Testis (tissue), 3 donors: Measurements from ENCODE around the gene CUX1. TPM values are rescaled to one million over a fixed set of nuclear protein-coding genes. Genes with fewer than 3 reads are reported as not detected.
"Not testable (repeated sequence)": the region's sequence is repeated elsewhere in the genome, so short reads cannot be mapped to it uniquely, and the experiment has no call there.

Experiments used
- DNase-seq: peaks from one replicate; pipeline ENCODE4 v3.0.0-alpha.2; 2019
- H3K27ac ChIP-seq, 2 donors: fragments of 200-600 bp; sonication (generic); one replicate each; pipeline ENCODE4 v1.5.1; 2019
- H3K27me3 ChIP-seq: fragments of 200-600 bp; sonication (generic); one replicate; pipeline ENCODE4 v1.5.1; 2019
- H3K36me3 ChIP-seq: fragments of 200-600 bp; sonication (generic); one replicate; pipeline ENCODE4 v1.5.1; 2017; ENCODE audit warnings: low read depth; ENCODE audit errors: missing control alignments
- H3K4me1 ChIP-seq: fragments of 200-600 bp; sonication (generic); one replicate; pipeline ENCODE4 v1.5.1; 2019
- H3K4me3 ChIP-seq, 2 donors: fragments of 200-600 bp; sonication (generic); one replicate each; pipeline ENCODE4 v1.5.1; 2017 to 2019
- H3K9me3 ChIP-seq: fragments of 200-600 bp; sonication (generic); one replicate; pipeline ENCODE4 v1.5.1; 2017
- POLR2A ChIP-seq: fragments of 450-650 bp; IDR thresholded peaks from one replicate; pipeline ENCODE4 v1.6.1; 2017; ENCODE audit warnings: antibody characterized with exemption, mild to moderate bottlenecking, moderate library complexity
- WGBS, 2 donors: methylation state at CpG; one replicate each; pipeline ENCODE4 v1.1.5; 2018; 5-methylcytosine and 5-hydroxymethylcytosine counted together
- intact Hi-C: fragments of 100-400 bp; cut with DNase I; formaldehyde crosslinking; loops from one replicate; pipeline ENCODE4 v1.15.1; 2023; ENCODE audit warnings: low total_unique reads
- polyA plus RNA-seq: library from polyadenylated mRNA; stranded (reverse); fragments of 350-450 nt; fragmentation: Illumina TruSeq; extraction: RNeasy Lipid Tissue Mini Kit (QIAGEN cat#74804); gene quantifications from one replicate; pipeline ENCODE4 v1.2.3, GENCODE V29; 2014; ENCODE audit warnings: low read depth, low replicate concordance; ENCODE audit not compliant: insufficient read depth
- total RNA-seq, 2 donors: library from RNA; depleted of rRNA; stranded (reverse); fragments of >200 nt; gene quantifications; one replicate each; pipeline ENCODE4 v1.2.3, GENCODE V29; 2016
- TF ChIP-seq, protein P1 (sequence below), 3 experiments: fragments of 450-650 bp in 2 of 3; fragments of 200-600 bp in 1 of 3; sonication (generic) in 1 of 3; IDR thresholded peaks; one replicate each; pipeline ENCODE4 v1.5.1; 2016 to 2019; ENCODE audit warnings: antibody characterized with exemption in 3 of 3, mild to moderate bottlenecking in 2 of 3, moderate library complexity in 1 of 3

Gene CUX1
- total and polyA plus RNA-seq, 3 donors from 2014 or later = 30.8 to 46.3 (median 43.1) TPM

DNA sequence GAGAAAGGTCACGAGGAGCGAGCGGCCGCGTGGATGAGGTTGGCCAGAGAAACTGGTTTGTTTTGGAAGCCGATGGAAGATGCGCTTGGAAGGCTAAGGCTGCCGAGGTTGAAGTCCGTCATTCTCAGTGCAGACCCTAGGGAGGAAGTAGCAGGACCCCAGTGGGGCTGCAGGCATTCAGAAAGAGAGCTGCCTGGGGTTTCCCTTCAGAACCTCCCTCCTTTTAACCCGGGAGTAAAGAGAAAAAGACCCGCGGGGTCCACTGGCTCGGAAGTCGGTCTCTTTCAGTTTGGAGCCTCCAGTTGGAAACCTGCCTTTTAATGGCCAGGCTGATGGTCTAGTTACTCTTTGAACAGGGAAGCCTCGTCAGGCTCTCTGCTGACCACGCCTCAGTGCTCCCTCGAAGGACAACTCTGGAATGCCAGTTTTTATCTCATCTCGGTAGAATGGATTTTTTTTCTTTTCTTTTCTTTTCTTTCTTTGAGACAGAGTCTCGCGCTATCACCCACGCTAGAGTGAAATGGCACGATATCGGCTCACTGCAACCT, 188.6 kb downstream of the CUX1 start:
- Histone ChIP-seq H3K4me1 (no peaks in the 10 kb centered on the region), H3K4me3 (no peak overlapping the region), H3K27ac (no peak overlapping the region), H3K27me3 (no peaks in the 10 kb centered on the region), H3K9me3 (no peaks in the 10 kb centered on the region), H3K36me3 (no peaks in the 10 kb centered on the region)
- TF ChIP-seq POLR2A = no peak
- TF ChIP-seq, protein P1, sequence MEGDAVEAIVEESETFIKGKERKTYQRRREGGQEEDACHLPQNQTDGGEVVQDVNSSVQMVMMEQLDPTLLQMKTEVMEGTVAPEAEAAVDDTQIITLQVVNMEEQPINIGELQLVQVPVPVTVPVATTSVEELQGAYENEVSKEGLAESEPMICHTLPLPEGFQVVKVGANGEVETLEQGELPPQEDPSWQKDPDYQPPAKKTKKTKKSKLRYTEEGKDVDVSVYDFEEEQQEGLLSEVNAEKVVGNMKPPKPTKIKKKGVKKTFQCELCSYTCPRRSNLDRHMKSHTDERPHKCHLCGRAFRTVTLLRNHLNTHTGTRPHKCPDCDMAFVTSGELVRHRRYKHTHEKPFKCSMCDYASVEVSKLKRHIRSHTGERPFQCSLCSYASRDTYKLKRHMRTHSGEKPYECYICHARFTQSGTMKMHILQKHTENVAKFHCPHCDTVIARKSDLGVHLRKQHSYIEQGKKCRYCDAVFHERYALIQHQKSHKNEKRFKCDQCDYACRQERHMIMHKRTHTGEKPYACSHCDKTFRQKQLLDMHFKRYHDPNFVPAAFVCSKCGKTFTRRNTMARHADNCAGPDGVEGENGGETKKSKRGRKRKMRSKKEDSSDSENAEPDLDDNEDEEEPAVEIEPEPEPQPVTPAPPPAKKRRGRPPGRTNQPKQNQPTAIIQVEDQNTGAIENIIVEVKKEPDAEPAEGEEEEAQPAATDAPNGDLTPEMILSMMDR (IDR thresholded peaks at IDR 0.05) = no peak
- intact Hi-C loops = no loop called here
- 91 to 95% methylated on average over 23 of the region's 23 CpGs for WGBS, 2 donors
- DNase-seq = no peak

DNA sequence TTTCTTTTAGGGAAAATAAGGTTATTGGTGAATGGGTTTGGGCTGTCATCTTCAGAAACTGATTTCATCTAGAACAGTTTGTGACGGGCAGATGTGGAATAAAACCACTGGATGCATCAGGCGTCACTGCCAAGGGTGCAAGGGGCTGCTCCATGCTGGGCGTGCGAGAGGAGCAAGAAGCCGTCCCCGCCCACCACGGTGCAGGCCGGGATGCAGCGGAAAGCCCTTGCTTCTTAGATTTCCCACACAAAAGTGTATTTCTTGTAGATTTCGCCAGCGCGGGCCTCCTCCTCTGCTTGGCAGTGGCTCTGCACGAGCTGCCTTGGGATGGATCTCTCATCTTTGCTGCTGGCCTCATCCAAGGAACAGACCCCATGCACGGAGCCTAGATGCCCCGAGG, 189.3 kb downstream of the CUX1 start:
- TF ChIP-seq POLR2A = no peak
- TF ChIP-seq, protein P1 (IDR thresholded peaks at IDR 0.05) = no peak
- Histone ChIP-seq H3K4me1 (no peaks in the 10 kb centered on the region), H3K9me3 (no peaks in the 10 kb centered on the region), H3K27me3 (no peaks in the 10 kb centered on the region), H3K27ac (no peak overlapping the region), H3K36me3 (no peaks in the 10 kb centered on the region), H3K4me3 (no peak overlapping the region)
- intact Hi-C loops = no loop called here
- no peak for DNase-seq
- WGBS, 2 donors = 96 to 97% methylated on average over 15 of the region's 15 CpGs

DNA sequence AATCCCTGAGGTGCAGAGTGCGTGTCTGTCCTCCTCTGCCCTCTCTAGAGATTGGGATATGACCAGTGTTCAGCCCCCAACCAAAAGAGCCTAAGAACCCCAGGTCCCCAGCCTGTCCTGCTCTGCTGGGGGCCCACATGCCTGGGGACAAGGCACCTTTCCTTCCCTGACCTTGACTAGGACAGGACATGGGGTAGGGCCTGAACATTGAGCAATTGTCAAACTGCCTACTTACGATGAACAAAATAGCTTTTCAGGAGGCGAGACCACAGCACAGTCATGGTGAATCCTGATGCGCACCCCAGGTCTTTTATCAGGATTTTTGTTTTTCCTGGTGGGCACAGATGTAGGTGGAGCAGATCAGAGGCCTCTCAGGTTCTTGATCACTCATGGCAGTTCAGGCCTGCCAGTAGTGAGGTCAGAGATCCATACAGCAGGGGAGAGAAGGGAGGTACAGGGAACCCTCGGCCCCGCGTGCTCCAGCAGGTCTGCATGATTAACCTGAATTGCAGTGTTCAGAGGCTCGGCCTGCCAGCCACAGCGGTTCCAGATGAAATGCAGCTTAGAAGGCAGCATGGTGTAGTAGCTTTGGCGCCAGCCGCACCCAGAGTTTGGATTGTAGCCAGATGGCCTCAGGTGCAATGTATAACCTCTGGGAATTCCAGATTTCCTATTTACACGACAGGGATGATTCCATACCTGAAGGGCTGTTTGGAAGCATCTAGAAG, 191.3 kb downstream of the CUX1 start:
- no peaks in the 10 kb centered on the region for H3K9me3 ChIP-seq
- no peak overlapping the region for H3K4me3 ChIP-seq
- no peaks in the 10 kb centered on the region for H3K27me3 ChIP-seq
- no peak for TF ChIP-seq POLR2A
- TF ChIP-seq, protein P1 (IDR thresholded peaks at IDR 0.05) = no peak
- H3K36me3 ChIP-seq = no peaks in the 10 kb centered on the region
- 88 to 93% methylated on average over 12 of the region's 12 CpGs for WGBS, 2 donors
- H3K4me1 ChIP-seq = no peaks in the 10 kb centered on the region
- no peak for DNase-seq
- H3K27ac ChIP-seq = no peak overlapping the region
- intact Hi-C loops = no loop called here

DNA sequence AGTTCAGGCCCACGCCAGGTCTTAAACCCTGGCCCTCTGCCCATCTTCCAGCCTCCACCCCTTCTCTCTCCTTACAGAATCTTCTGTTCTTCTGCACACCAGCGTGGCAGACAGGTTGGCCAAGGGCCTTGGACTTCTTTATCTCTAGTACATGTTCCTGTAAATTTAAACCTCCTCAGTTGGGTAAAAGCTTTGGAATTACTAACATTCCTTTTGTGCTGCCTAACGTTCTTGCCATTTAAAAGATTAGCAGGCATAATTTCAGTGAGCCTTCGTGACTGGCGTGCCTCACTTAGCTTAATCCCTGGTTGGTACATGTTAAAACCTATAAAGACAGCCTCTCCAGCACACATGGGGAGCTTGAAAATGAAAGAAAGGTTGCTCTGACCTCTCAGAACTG, 192.2 kb downstream of the CUX1 start:
- no peak for TF ChIP-seq POLR2A
- TF ChIP-seq, protein P1 (IDR thresholded peaks at IDR 0.05) = no peak
- Histone ChIP-seq H3K27me3 (no peaks in the 10 kb centered on the region), H3K4me3 (no peak overlapping the region), H3K27ac (no peak overlapping the region), H3K36me3 (no peaks in the 10 kb centered on the region), H3K9me3 (no peaks in the 10 kb centered on the region), H3K4me1 (no peaks in the 10 kb centered on the region)
- 36 to 56% methylated on average over 5 of the region's 5 CpGs for WGBS, 2 donors
- DNase-seq = no peak
- intact Hi-C loops = no loop called here

DNA sequence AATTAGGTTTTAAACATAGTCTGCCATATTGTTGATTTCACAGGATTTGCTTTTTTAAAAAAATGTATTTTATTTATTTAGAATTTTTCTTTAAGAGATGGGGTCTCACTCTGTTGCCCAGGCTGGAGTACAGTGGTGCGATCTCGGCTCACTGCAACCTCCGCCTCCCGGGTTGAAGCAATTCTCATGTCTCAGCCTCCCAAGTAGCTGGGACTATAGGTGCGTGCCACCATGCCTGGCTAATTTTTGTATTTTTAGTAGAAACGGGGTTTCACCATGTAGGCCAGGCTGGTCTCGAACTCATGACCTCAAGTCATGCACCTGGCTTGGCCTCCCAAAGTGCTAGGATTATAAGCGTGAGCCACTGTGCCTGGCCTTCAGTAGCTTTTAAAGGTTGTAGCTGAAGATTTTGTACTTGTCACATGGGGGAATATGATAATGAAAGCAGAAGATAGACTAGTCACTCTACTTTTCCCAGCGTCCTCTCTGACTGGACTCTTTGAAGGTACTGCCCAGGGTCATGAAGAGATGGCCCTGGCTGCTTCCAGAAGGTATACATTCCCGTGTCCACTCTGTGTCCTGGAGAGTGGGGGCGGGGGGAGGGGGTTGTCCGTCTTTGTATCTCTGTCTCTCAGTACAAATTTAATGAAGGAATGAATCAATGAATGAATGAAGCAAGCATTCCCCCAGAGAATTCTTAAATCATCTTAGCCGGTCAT, 194.8 kb downstream of the CUX1 start:
- H3K4me3 ChIP-seq, H3K9me3 ChIP-seq, DNase-seq, H3K4me1 ChIP-seq, H3K36me3 ChIP-seq, H3K27me3 ChIP-seq, H3K27ac ChIP-seq, intact Hi-C loops: not testable (repeated sequence)
- 91 to 96% methylated on average over 13 of the region's 13 CpGs for WGBS, 2 donors
